Testis (tissue), 2 donors: Measurements from ENCODE around the gene MAOA.

Experiments
- CTCF ChIP-seq, 3 experiments: fragments of 450-650 bp in 2 of 3; fragments of 200-600 bp in 1 of 3; sonication (generic) in 1 of 3; IDR thresholded peaks; one replicate each; pipeline ENCODE4 v1.5.1; 2016 to 2019; ENCODE audit warnings: antibody characterized with exemption in 3 of 3, mild to moderate bottlenecking in 2 of 3, moderate library complexity in 1 of 3
- POLR2A ChIP-seq: fragments of 450-650 bp; IDR thresholded peaks from one replicate; pipeline ENCODE4 v1.6.1; 2017; ENCODE audit warnings: antibody characterized with exemption, mild to moderate bottlenecking, moderate library complexity

GRCh38 chrX:43664708-43665107, 8.6 kb downstream of the MAOA start:
- no peak for TF ChIP-seq CTCF (IDR thresholded peaks at IDR 0.05)
- TF ChIP-seq POLR2A, result no peak
